ENCODE measurements around the gene ANAPC2.

The ANAPC2 gene

GRCh38 chr9:137234055-137234697 is 45.8 kb upstream of the ANAPC2 start:
- TF ChIP-seq CTCF (conservative IDR thresholded peaks at IDR 0.05; ENCODE audit: low read length): no peak
- H3K4me3 ChIP-seq (ENCODE audit: low read length): no peak overlapping the region
- DNase-seq (ENCODE audit: low read depth): no peak

- TF ChIP-seq CTCF (conservative IDR thresholded peaks at IDR 0.05; ENCODE audit: low read length): no peak
- H3K4me3 ChIP-seq (ENCODE audit: low read length): no peak overlapping the region
- no peak for DNase-seq (ENCODE audit: low read depth)
These were observed 45.0 kb upstream of the ANAPC2 start for GRCh38 chr9:137233143-137233980.

GRCh38 chr9:137232510-137232909 is 44.1 kb upstream of the ANAPC2 start:
- TF ChIP-seq CTCF (conservative IDR thresholded peaks at IDR 0.05; ENCODE audit: low read length): no peak
- no peak overlapping the region for H3K4me3 ChIP-seq (ENCODE audit: low read length)
- no peak for DNase-seq (ENCODE audit: low read depth)

GRCh38 chr9:137232101-137232500 is 43.7 kb upstream of the ANAPC2 start:
- TF ChIP-seq CTCF (conservative IDR thresholded peaks at IDR 0.05; ENCODE audit: low read length): no peak
- DNase-seq (ENCODE audit: low read depth): no peak
- H3K4me3 ChIP-seq (ENCODE audit: low read length): no peak overlapping the region

GRCh38 chr9:137231372-137232039 is 43.1 kb upstream of the ANAPC2 start:
- TF ChIP-seq CTCF (conservative IDR thresholded peaks at IDR 0.05; ENCODE audit: low read length): no peak
- H3K4me3 ChIP-seq (ENCODE audit: low read length): no peak overlapping the region
- DNase-seq (ENCODE audit: low read depth): no peak

- H3K4me3 ChIP-seq (ENCODE audit: low read length): no peak within 1 kb of the TSS
- TF ChIP-seq CTCF (conservative IDR thresholded peaks at IDR 0.05; ENCODE audit: low read length): no peak
- DNase-seq (ENCODE audit: low read depth): no peak
These were observed 42.5 kb upstream of the ANAPC2 start, which contains the start of gene SLC34A3 for GRCh38 chr9:137230705-137231371. Gene SLC34A3 (plus strand): TSS chr9:137230901. CDS start chr9:137231703, 802 bp downstream.

Data from AG10803 (cell line).